Measurements from ENCODE around the gene SLC39A7. TPM values are rescaled to one million over a fixed set of nuclear protein-coding genes. Genes with fewer than 3 reads are reported as not detected.

SLC39A7 gene
- total and polyA plus RNA-seq, 2 donors (not counting 3 experiments of a cell fraction or from before 2014, with no cell fraction given), result 99.8 to 129 TPM

- CTCF ChIA-PET, result no interaction called here
These were observed 14.9 kb upstream of the SLC39A7 start for GRCh38 chr6:33185654-33186187.

More at GRCh38 chr6:33185654-33186187, 14.9 kb upstream of the SLC39A7 start:
- no peak for TF ChIP-seq EZH2 (IDR thresholded peaks at IDR 0.05; ENCODE audit: borderline replicate concordance, low read depth, low read length, severe bottlenecking)
- no peak for TF ChIP-seq MYC (IDR thresholded peaks at IDR 0.05; ENCODE audit: low read depth, low read length)
- no peak for TF ChIP-seq CTCF (IDR thresholded peaks at IDR 0.05; ENCODE audit: extremely low read depth in 1 of 2, insufficient read depth in 1 of 2, low read depth in 1 of 2, low read length in 2 of 2)
- no peak for TF ChIP-seq FOS (IDR thresholded peaks at IDR 0.05; ENCODE audit: borderline replicate concordance, insufficient read depth, low read length)
- no peak for TF ChIP-seq POLR2A (IDR thresholded peaks at IDR 0.05; ENCODE audit: low read depth, low read length)
- TF ChIP-seq GATA2 (IDR thresholded peaks at IDR 0.05; ENCODE audit: insufficient read depth, insufficient read length, low read depth, low read length), result no peak
- TF ChIP-seq JUN (IDR thresholded peaks at IDR 0.05; ENCODE audit: borderline replicate concordance, insufficient read depth, insufficient read length, low read depth), result no peak
- H3K9me3 ChIP-seq (replicated peaks; ENCODE audit: control insufficient read depth, insufficient read depth, low read length), result no peaks in the 10 kb centered on the region
- H3K4me2 ChIP-seq (ENCODE audit: insufficient read depth, low read length), result no peak overlapping the region
- no peak overlapping the region for H2AFZ ChIP-seq (ENCODE audit: low read depth, low read length)
- BruUV-seq (replicated peaks), result no TSS peak
- no peak overlapping the region for H3K4me3 ChIP-seq (replicated peaks in 1 of 3; ENCODE audit: insufficient read depth in 1 of 3, low read depth in 1 of 3, low read length in 3 of 3)
- no peaks in the 10 kb centered on the region for H4K20me1 ChIP-seq (replicated peaks; ENCODE audit: control insufficient read depth, extremely low read depth, insufficient read depth, low read length)
- dilution Hi-C loops (cut with MboI; ENCODE audit: extremely low pct_ligation_motif_present, low sequenced_read_pairs) (no loop called here), intact Hi-C loops (cut with micrococcal nuclease) (no loop called here)
- POLR2A ChIA-PET, result no interaction called here
- H3K79me2 ChIP-seq (ENCODE audit: control insufficient read depth, insufficient read depth, low read length), result no peaks in the 10 kb centered on the region
- H3K9ac ChIP-seq (replicated peaks; ENCODE audit: extremely low read depth, insufficient read depth, low read length), result no peak overlapping the region
- DNase-seq (ENCODE audit: low read depth, low spot score), result no peak
- H3K9me1 ChIP-seq (replicated peaks; ENCODE audit: control insufficient read depth, extremely low read depth, insufficient read depth, low read length), result no peaks in the 10 kb centered on the region
- H3K27me3 ChIP-seq (ENCODE audit: control insufficient read depth in 2 of 2, insufficient read depth in 2 of 2, low read length in 2 of 2), result peaks cover 1 to 13% of the 10 kb centered on the region in 2 experiments
- H3K4me1 ChIP-seq (ENCODE audit: control insufficient read depth, extremely low read depth, insufficient read depth, low read length), result peaks cover 7% of the 10 kb centered on the region
- H3K36me3 ChIP-seq (ENCODE audit: control insufficient read depth in 2 of 2, extremely low read depth in 1 of 2, insufficient read depth in 2 of 2, low read length in 2 of 2), result no peaks in the 10 kb centered on the region
- FAIRE-seq, result no peak
- H3K27ac ChIP-seq (ENCODE audit: insufficient read depth, low read depth, low read length), result no peak overlapping the region

All from endothelial cell of umbilical vein (primary cell).